CD8-positive, alpha-beta memory T cell (primary cell): ENCODE results near the gene TRAP1. TPM values are rescaled to one million over a fixed set of nuclear protein-coding genes. Genes with fewer than 3 reads are reported as not detected.
A peak's percentile ranks its signal among the peaks of the same experiment; 100 is the strongest.

Source experiments
- CTCF ChIA-PET: fragments of 350-600 bp; sonication (Branson Sonifier 250); formaldehyde crosslinking; loops from one replicate; lab custom pipeline; 2021; ENCODE audit warnings: antibody characterized with exemption; lab: Charles Lee
- POLR2A ChIA-PET: fragments of 350-600 bp; sonication (Branson Sonifier 250); formaldehyde crosslinking; loops from one replicate; lab custom pipeline; 2021; ENCODE audit warnings: antibody characterized with exemption; lab: Charles Lee
- DNase-seq, 5 donors: peaks; one replicate each; pipeline versions ENCODE4 v3.0.0 to v3.0.0-alpha.2; 2020 to 2022; ENCODE audit warnings: mixed read lengths in 1 of 5
- H3K27ac ChIP-seq: one replicate; pipeline ENCODE4 v1.7.0; 2013; ENCODE audit warnings: low read depth, mild to moderate bottlenecking, low read length, moderate library complexity
- H3K27me3 ChIP-seq: 2 replicates; pipeline ENCODE4 v1.7.0; 2013; ENCODE audit warnings: low read length, mild to moderate bottlenecking; ENCODE audit not compliant: insufficient read depth, poor library complexity, severe bottlenecking
- H3K36me3 ChIP-seq: 2 replicates; pipeline ENCODE4 v1.7.0; 2013; ENCODE audit warnings: mild to moderate bottlenecking, low read length, moderate library complexity; ENCODE audit not compliant: insufficient read depth
- H3K4me1 ChIP-seq: 2 replicates; pipeline ENCODE4 v1.7.0; 2013; ENCODE audit warnings: mild to moderate bottlenecking, low read length, moderate library complexity; ENCODE audit not compliant: insufficient read depth
- H3K4me3 ChIP-seq: 2 replicates; pipeline ENCODE4 v1.7.0; 2013; ENCODE audit warnings: mild to moderate bottlenecking, low read length
- H3K9me3 ChIP-seq: 2 replicates; pipeline ENCODE4 v1.7.0; 2013; ENCODE audit warnings: mild to moderate bottlenecking, low read length
- H3K27ac Mint-ChIP-seq, 8 donors: one replicate each; pipeline ENCODE4 v1.8.0; 2020 to 2021; ENCODE audit warnings: mixed read lengths in 8 of 8, mild to moderate bottlenecking in 6 of 8, inconsistent platforms in 3 of 8, moderate library complexity in 3 of 8
- H3K27me3 Mint-ChIP-seq, 2 donors: one replicate each; pipeline ENCODE4 v1.8.0; 2020 to 2021; ENCODE audit warnings: mixed read lengths in 2 of 2, mild to moderate bottlenecking in 1 of 2, moderate library complexity in 1 of 2
- H3K36me3 Mint-ChIP-seq, 3 donors: one replicate each; pipeline ENCODE4 v1.8.0; 2020 to 2021; ENCODE audit warnings: mixed read lengths in 3 of 3, inconsistent platforms in 1 of 3, mild to moderate bottlenecking in 1 of 3
- H3K4me1 Mint-ChIP-seq, 3 donors: one replicate each; pipeline ENCODE4 v1.8.0; 2020 to 2021; ENCODE audit warnings: mixed read lengths in 3 of 3, inconsistent platforms in 1 of 3, mild to moderate bottlenecking in 1 of 3
- H3K4me3 Mint-ChIP-seq, 7 donors: one replicate each; pipeline ENCODE4 v1.8.0; 2020 to 2021; ENCODE audit warnings: mixed read lengths in 7 of 7, mild to moderate bottlenecking in 6 of 7, moderate library complexity in 4 of 7, inconsistent platforms in 2 of 7
- H3K9me3 Mint-ChIP-seq, 5 donors: one replicate each; pipeline ENCODE4 v1.8.0; 2020 to 2022; ENCODE audit warnings: mixed read lengths in 5 of 5, mild to moderate bottlenecking in 3 of 5, moderate library complexity in 2 of 5, inconsistent platforms in 1 of 5
- polyA plus RNA-seq: library from polyadenylated mRNA; unstranded; fragments of 300-500 nt; fragmentation: Illumina TruSeq; gene quantifications from one replicate; pipeline ENCODE4 v1.2.3, GENCODE V29; 2021
- total RNA-seq, 2 experiments: library from RNA; stranded (reverse); gene quantifications; one replicate each; pipeline ENCODE4 v1.2.3, GENCODE V29; 2021

Gene TRAP1
- total and polyA plus RNA-seq, 3 experiments from 2014 or later: 53.5 to 308 (median 283) TPM

GRCh38 chr16:3608069-3608468, 109.3 kb downstream of the TRAP1 start:
- H3K27me3 Mint-ChIP-seq: no peaks in the 10 kb centered on the region
- Histone ChIP-seq H3K9me3 (no peaks in the 10 kb centered on the region), H3K4me3 (no peak overlapping the region), H3K27me3 (no peaks in the 10 kb centered on the region), H3K4me1 (peaks cover 17% of the 10 kb centered on the region), H3K27ac (no peak overlapping the region), H3K36me3 (no peaks in the 10 kb centered on the region)
- ChIA-PET CTCF (no interaction called here), POLR2A (no interaction called here)
- peaks cover 5 to 30% (median 8%) of the 10 kb centered on the region in 3 donors for H3K36me3 Mint-ChIP-seq
- H3K4me3 Mint-ChIP-seq: no peak overlapping the region
- no peaks in the 10 kb centered on the region for H3K9me3 Mint-ChIP-seq
- H3K4me1 Mint-ChIP-seq: peaks cover 20 to 29% (median 29%) of the 10 kb centered on the region in 3 donors
- peak overlapping the region in 1 of 8 donors; percentile 33 for H3K27ac Mint-ChIP-seq
- no peak for DNase-seq

Other genes starting within 250 kb of the TRAP1 start
- gene C16orf90, start 222.0 kb downstream of the TRAP1 start, total RNA-seq: not detected
- gene C16orf90, start 222.0 kb downstream of the TRAP1 start, polyA plus RNA-seq: not detected
- 10 to 100 TPM; 15.1 to 17.8 TPM for gene CLUAP1, start 216.5 kb downstream of the TRAP1 start, total RNA-seq
- 23.3 TPM for gene CLUAP1, start 216.5 kb downstream of the TRAP1 start, polyA plus RNA-seq
- gene NLRC3, start 140.1 kb downstream of the TRAP1 start, total RNA-seq: 10 to 100 TPM; 20.5 to 21.3 TPM
- 49.8 TPM for gene NLRC3, start 140.1 kb downstream of the TRAP1 start, polyA plus RNA-seq
- gene SLX4, start 105.9 kb downstream of the TRAP1 start, total RNA-seq: 10 to 100 TPM; 11.6 to 11.7 TPM
- gene SLX4, start 105.9 kb downstream of the TRAP1 start, polyA plus RNA-seq: 0.63 TPM
- 10 to 100 TPM; 13.5 to 15.0 TPM for gene DNASE1, start 62.8 kb downstream of the TRAP1 start, total RNA-seq
- gene DNASE1, start 62.8 kb downstream of the TRAP1 start, polyA plus RNA-seq: 5.8 TPM
- gene CREBBP, start 163.2 kb upstream of the TRAP1 start, total RNA-seq: 10 to 100 TPM; 48.8 to 51.1 TPM
- 15.5 TPM for gene CREBBP, start 163.2 kb upstream of the TRAP1 start, polyA plus RNA-seq